GM18511 (cell line): ENCODE measurements around the gene DHRS12.

Experiments used
- ATAC-seq: cut with Tn5 transposase; IDR thresholded peaks from one replicate; pipeline ENCODE4 v1.9.1; 2021; ENCODE audit warnings: mild to moderate bottlenecking, moderate library complexity; ENCODE audit not compliant: unreplicated experiment

DHRS12 gene

GRCh38 chr13:51730927-51731326 is 73.0 kb downstream of the DHRS12 start:
- no peak for ATAC-seq

- ATAC-seq = no peak
Observed at GRCh38 chr13:51729866-51730553, 74.0 kb downstream of the DHRS12 start.

GRCh38 chr13:51728972-51729371 is 75.0 kb downstream of the DHRS12 start:
- no peak for ATAC-seq

GRCh38 chr13:51728275-51728673 is 75.7 kb downstream of the DHRS12 start:
- ATAC-seq = no peak

GRCh38 chr13:51727634-51728274 is 76.2 kb downstream of the DHRS12 start:
- no peak for ATAC-seq

GRCh38 chr13:51726446-51727193 is 77.3 kb downstream of the DHRS12 start:
- ATAC-seq = no peak

- no peak for ATAC-seq
Observed at GRCh38 chr13:51724721-51725120, 79.2 kb downstream of the DHRS12 start.

GRCh38 chr13:51723529-51723928 is 80.4 kb downstream of the DHRS12 start:
- no peak for ATAC-seq

- peak; percentile 96 for ATAC-seq
Observed at GRCh38 chr13:51721496-51721895, 82.5 kb downstream of the DHRS12 start.

- ATAC-seq = no peak
Observed at GRCh38 chr13:51719394-51719793, 84.6 kb downstream of the DHRS12 start.
